GM12801 (cell line): ENCODE data around the gene ZNF581.

Experiments used
- TF ChIP-seq, protein P1 (sequence below): IDR thresholded peaks from one replicate; pipeline ENCODE4 v1.5.1; 2011; ENCODE audit warnings: control low read depth; ENCODE audit not compliant: insufficient read length; ENCODE audit errors: extremely low read depth

ZNF581 gene

DNA sequence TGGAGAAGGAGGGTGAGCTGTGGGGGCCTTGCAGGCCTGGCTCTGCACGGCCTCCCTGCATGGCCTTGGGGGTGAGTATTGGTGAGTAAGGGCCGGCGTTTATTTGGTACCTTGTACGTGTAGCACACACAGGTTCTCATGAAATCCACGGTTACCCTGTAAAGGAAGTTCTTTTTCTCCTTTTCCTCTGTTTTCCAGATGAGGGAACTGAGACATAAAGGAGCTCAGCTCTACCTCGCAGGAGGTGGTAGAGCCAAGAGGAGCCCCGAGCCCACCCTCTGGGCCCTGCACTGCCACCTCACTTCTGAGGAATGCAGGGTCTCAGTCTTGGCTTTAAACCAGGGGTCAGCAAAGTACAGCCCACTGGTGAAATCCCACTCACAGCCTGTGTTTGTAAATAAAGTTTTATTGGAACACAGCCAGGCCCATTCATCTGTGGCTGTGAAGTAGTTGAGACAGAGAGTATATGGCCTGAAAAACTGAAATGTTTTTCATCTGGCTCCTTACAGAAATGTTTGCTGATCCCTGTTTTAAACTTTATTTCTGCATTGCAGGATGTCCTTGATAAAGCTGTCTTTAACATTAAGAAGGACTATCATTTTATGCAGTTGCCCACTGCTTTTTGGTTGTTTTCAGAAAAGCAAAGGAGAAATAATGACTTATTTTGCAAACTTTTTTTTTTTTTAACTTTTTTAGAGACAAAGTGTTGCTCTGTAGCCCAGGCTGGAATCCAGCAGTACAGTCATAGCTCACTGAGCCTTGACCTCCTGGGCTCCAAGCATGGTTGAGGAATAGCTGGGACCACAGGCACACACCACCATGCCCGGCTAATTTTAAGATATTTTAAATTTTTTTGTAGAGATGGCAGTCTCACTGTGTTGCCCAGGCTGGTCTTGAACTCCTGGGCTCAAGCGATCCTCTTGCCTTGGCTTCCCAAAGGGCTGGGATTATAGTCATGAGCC lies 38.0 kb downstream of the ZNF581 start:
- TF ChIP-seq, protein P1, sequence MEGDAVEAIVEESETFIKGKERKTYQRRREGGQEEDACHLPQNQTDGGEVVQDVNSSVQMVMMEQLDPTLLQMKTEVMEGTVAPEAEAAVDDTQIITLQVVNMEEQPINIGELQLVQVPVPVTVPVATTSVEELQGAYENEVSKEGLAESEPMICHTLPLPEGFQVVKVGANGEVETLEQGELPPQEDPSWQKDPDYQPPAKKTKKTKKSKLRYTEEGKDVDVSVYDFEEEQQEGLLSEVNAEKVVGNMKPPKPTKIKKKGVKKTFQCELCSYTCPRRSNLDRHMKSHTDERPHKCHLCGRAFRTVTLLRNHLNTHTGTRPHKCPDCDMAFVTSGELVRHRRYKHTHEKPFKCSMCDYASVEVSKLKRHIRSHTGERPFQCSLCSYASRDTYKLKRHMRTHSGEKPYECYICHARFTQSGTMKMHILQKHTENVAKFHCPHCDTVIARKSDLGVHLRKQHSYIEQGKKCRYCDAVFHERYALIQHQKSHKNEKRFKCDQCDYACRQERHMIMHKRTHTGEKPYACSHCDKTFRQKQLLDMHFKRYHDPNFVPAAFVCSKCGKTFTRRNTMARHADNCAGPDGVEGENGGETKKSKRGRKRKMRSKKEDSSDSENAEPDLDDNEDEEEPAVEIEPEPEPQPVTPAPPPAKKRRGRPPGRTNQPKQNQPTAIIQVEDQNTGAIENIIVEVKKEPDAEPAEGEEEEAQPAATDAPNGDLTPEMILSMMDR = no peak

DNA sequence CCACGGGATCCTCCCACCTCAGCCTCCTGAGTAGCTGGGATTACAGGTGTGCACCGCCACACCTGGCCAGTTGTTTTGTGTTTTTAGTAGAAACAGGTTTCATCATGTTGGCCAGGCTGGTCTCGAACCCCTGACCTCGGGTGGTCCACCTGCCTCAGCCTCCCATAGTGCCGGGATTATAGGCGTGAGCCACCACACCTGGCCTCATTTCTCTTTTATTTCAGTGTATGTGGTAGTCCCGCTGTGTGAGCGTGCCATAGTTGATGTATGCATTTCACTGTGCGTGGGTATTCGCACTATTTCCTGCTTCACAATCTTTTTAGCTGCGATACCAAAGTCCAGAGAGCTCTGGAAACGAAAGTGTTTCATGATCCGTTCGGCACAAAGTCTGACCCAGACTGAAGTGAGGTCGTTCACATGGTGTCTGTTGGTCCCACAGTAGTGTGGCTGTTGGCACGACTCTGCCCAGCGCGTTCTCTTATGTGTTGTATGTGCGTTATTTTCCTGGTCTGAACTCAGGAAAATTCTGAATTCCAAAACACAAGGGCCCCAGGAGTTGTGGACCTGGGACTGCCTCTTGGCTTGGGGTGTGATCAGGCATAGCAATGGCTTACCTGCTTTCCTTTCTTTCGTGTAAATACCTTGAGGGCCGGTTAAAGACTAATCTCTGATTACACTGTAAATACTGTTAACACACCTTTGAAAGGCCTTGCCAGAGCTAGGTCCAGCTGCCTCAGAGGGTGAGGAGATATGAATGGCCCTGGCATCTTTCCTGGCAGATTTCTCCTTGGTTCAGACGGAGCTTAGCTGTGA lies 40.2 kb downstream of the ZNF581 start:
- TF ChIP-seq, protein P1 = no peak

DNA sequence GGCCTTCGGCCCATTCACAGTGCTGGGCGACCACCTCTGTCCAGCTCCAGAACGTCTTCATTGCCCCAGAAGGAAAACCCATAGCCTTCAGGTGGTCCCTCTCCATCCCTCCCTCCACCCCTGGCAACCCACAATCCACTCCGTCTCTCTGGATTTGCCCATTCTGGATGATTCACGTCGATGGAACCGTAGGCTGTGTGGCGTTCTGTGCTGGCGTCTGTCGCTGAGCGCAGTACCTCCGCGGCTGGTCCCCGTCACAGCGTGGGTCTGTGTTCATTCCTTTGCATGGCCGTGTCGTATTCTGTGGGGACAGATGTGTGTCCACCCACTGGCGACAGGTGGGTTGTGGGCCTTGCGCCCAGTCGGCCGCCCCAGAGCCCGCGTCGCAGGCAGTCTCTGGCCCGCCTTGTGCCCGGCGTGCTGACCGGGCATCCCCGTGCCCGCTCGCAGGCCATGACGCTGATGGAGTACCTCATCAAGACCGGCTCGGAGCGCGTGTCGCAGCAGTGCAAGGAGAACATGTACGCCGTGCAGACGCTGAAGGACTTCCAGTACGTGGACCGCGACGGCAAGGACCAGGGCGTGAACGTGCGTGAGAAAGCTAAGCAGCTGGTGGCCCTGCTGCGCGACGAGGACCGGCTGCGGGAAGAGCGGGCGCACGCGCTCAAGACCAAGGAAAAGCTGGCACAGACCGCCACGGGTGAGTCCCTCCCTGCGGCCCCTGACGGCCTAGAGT lies 41.7 kb downstream of the ZNF581 start:
- TF ChIP-seq, protein P1 = no peak

DNA sequence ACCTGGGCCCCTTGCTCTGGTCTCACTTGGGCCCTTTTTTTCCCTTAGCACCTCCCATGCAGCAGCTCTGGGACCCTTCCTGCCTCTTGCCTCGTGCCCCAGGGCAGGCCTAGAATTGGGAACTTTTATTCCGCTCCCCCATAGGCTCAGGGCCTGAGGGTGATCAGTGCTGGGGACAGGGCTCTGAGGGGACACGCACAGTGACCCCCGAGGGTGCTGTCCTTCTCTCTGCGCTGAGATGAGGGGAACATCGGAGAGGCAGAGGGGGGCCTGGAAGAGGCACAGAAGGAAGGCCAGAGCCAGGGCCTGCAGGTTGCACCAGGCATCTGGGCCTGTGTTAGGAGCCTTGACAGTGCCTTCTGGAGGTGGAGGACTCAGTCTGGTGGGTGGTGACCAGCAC lies 42.3 kb downstream of the ZNF581 start:
- TF ChIP-seq, protein P1 = no peak

DNA sequence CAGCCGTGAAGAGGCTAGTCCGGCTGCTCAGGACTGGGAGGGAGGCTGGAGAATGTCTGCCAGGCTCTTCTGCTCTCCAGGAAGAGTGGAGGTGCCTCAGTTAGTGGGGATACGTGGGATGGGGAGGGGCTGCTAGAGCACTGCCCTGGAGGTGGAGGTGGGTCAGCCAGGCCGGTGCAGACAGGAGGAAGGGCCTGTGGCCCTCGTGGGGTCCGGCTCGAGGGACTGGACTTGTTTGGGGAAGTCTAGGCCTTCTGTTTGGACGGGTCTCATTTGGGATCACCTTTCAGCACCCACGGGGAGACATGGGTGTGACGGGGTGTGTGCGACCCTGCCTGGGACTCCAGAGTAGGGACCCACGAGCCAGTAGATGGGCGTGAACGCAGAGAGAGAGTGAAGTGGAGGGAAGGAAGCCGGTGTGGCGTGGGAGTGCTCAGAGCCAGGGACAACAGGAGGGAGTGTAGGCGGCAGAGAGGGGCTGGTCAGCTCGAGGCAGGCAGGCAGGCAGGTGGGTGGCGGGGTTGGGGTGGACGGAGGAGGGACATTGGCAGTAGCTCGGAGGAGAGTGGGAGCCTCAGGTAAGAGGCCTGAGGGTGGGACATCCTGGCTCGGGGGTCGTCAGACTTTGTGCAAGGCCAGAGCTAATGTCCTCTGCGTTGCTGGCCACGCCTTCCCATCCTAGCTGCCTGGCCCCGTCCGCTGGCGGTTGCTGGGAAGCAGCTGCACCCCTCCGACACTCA lies 43.0 kb downstream of the ZNF581 start:
- TF ChIP-seq, protein P1 = no peak

DNA sequence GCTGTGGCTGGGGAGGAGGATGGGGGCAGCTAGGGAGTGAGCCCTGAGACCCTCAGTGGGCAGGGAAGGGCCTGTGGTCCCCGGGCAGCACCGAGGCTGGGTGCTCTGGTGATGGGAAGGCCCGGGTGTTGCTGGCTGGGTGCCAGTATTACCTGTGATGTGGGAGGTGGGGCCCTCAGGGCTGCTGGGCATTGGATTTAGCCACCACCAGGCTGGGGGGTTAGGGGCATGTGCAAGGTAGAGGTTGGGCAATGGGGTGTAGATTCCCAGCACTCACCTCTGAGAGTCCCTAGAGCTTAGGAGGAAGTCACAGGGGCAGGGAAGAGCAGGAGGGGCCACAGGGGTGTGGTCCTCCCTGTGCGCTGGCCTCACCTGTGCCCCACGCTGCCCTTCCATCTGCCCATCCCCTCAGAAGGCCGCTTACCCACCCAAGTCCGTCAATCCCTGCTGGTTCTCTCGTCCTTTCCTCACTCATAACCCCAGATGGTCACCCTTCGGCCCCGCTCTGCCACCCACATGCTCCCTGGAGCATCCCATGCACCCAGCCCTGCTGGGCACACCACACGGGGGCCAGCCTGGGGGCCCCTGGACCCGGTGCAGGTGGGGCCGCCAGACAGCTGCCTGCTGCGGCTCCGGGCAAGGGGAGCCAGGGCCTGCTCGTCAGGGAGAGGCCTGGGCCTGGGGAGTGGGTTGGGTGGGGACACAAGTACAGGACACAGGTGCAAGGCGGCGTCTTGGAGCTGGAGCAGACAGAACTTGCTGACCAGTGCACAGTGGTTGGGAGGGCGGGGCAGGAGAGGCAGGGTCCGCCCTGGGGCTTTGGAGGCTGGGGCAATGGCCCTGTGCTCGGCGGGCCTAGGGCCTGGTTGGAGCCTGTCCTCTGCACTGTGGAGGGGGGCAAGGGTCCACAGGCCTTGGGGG lies 44.1 kb downstream of the ZNF581 start:
- TF ChIP-seq, protein P1 = no peak
